ENCODE data around the gene CACNA2D2. TPM values are rescaled to one million over a fixed set of nuclear protein-coding genes. Genes with fewer than 3 reads are reported as not detected.

The CACNA2D2 gene
- total and polyA plus RNA-seq, 3 donors from 2014 or later = 15.9 to 19.3 (median 16.1) TPM

DNA sequence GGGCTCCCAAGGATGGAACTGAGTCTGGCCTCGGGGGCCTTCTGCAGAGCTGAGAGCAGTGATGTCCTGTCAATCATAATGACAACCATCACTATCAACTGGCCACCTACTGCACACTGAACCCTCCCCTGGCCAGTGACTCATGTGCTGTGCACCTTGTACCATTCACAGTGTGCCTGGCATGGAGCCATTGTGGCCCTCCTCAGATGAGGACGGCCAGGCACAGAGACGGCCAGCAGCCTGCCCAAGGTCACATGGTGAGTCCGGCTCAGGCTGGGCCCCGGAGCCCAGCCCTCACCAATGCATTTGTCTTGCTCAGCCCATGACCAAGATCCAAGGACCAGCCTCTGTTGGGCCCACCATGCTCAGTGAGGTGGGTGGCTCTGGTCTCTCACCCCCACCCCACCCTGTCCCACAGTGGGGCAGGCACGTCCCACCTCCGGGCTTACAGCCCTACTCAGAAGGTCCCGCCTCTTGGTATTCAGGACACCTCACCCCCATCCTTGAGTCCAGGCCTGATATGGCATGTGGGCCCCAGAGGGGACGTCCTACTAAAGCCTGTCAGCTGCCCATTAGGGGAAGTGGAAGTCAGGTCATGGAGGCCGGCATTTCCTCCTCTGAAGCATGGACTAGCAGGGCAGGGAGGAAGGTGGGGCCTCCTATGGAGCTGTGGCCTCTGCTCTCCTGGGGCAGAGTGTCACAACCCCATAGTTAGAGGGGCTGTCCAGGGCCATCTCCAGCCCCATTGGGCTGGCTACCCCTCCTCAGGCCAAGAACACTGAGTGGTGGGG is 108.2 kb downstream of the CACNA2D2 start:
- 82 to 85% methylated on average over 7 to 10 of the region's 10 CpGs for WGBS, 2 donors
- intact Hi-C loops (cut with DNase I; ENCODE audit: low total_unique reads) = no loop called here
- no peak for DNase-seq
- H3K4me1 ChIP-seq = peaks cover 6% of the 10 kb centered on the region
- TF ChIP-seq, protein P1, sequence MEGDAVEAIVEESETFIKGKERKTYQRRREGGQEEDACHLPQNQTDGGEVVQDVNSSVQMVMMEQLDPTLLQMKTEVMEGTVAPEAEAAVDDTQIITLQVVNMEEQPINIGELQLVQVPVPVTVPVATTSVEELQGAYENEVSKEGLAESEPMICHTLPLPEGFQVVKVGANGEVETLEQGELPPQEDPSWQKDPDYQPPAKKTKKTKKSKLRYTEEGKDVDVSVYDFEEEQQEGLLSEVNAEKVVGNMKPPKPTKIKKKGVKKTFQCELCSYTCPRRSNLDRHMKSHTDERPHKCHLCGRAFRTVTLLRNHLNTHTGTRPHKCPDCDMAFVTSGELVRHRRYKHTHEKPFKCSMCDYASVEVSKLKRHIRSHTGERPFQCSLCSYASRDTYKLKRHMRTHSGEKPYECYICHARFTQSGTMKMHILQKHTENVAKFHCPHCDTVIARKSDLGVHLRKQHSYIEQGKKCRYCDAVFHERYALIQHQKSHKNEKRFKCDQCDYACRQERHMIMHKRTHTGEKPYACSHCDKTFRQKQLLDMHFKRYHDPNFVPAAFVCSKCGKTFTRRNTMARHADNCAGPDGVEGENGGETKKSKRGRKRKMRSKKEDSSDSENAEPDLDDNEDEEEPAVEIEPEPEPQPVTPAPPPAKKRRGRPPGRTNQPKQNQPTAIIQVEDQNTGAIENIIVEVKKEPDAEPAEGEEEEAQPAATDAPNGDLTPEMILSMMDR (IDR thresholded peaks at IDR 0.05) = no peak
- TF ChIP-seq POLR2A (IDR thresholded peaks at IDR 0.05) = no peak
- no peaks in the 10 kb centered on the region for H3K9me3 ChIP-seq
- no peak overlapping the region for H3K27ac ChIP-seq
- H3K27me3 ChIP-seq = no peaks in the 10 kb centered on the region
- no peak overlapping the region for H3K4me3 ChIP-seq
- no peaks in the 10 kb centered on the region for H3K36me3 ChIP-seq (ENCODE audit: low read depth, missing control alignments)

DNA sequence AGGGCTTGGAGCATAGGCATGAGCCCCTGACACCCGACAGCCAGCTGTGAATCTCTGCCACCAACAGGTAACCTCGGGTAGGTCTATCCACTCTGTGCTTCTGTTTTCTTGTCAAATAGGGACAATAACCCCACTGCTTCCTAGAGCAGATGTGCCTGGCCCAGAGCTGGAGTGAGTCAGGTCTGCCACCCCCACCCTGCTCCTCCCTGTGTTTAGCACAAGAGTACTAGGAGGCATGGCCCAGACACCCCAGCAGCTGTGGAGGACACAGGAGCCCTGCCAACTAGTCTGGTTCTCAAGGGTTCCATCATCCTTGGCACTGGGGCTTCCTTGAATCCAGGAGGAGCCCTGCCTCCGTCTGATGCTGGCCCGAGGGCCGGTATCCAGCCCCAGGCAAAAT is 110.4 kb downstream of the CACNA2D2 start:
- H3K4me3 ChIP-seq = no peak overlapping the region
- intact Hi-C loops (cut with DNase I; ENCODE audit: low total_unique reads) = no loop called here
- H3K27me3 ChIP-seq = no peaks in the 10 kb centered on the region
- peaks cover 6% of the 10 kb centered on the region for H3K4me1 ChIP-seq
- no peak for DNase-seq
- no peaks in the 10 kb centered on the region for H3K9me3 ChIP-seq
- 80 to 82% methylated on average over 5 of the region's 5 CpGs for WGBS, 2 donors
- no peak for TF ChIP-seq POLR2A (IDR thresholded peaks at IDR 0.05)
- TF ChIP-seq, protein P1 (IDR thresholded peaks at IDR 0.05) = no peak
- H3K27ac ChIP-seq = no peak overlapping the region
- no peaks in the 10 kb centered on the region for H3K36me3 ChIP-seq (ENCODE audit: low read depth, missing control alignments)

DNA sequence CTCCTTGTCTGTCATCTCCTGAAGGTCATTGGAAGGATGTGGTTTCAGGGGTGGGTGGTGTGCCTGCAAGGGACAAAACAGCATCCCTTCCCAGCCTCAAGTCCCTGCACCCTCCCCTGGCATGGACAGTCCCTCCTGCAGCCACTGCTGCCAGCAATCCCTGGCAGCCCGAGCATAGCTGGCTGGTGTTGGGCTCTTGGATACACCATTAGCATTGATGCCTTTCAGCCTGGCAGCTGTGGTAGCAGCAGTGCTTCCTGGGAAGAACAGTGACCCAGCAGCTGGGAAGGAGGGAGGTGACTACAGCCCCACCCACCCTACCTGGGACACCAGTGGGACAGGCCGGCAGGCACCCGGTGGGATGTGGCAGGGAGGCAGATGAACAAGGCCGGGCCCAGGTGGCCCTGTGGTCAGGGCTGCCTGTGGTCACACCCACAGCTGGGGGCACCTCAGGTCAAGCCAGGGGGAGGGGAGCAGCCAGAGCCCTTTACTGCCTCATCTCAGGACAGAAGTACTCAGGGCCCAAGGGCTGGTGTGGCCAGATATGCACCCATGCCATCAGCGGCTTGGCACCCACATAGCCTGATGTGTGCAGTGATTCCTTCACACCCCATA is 111.2 kb downstream of the CACNA2D2 start:
- Histone ChIP-seq H3K4me3 (no peak overlapping the region), H3K27ac (no peak overlapping the region), H3K4me1 (peaks cover 6% of the 10 kb centered on the region), H3K27me3 (no peaks in the 10 kb centered on the region), H3K36me3 (ENCODE audit: low read depth, missing control alignments) (no peaks in the 10 kb centered on the region), H3K9me3 (no peaks in the 10 kb centered on the region)
- intact Hi-C loops (cut with DNase I; ENCODE audit: low total_unique reads) = no loop called here
- no peak for DNase-seq
- TF ChIP-seq POLR2A (IDR thresholded peaks at IDR 0.05) = no peak
- TF ChIP-seq, protein P1 (IDR thresholded peaks at IDR 0.05) = no peak
- WGBS, 2 donors = 83 to 95% methylated on average over 2 to 4 of the region's 5 CpGs

GRCh38 chr3:50390508-50391224 is 112.8 kb downstream of the CACNA2D2 start:
- no peaks in the 10 kb centered on the region for H3K36me3 ChIP-seq (ENCODE audit: low read depth, missing control alignments)
- intact Hi-C loops (cut with DNase I; ENCODE audit: low total_unique reads) = no loop called here
- no peak overlapping the region for H3K27ac ChIP-seq
- H3K27me3 ChIP-seq = no peaks in the 10 kb centered on the region
- peak; percentile 69 for DNase-seq
- TF ChIP-seq, protein P1 (IDR thresholded peaks at IDR 0.05) = no peak
- TF ChIP-seq POLR2A (IDR thresholded peaks at IDR 0.05) = no peak
- H3K9me3 ChIP-seq = no peaks in the 10 kb centered on the region
- no peak overlapping the region for H3K4me3 ChIP-seq
- H3K4me1 ChIP-seq = peaks cover 6% of the 10 kb centered on the region
- WGBS, 2 donors = 62 to 68% methylated on average over 9 to 12 of the region's 12 CpGs
